Kidney epithelial cell (primary cell): Measurements from ENCODE around the gene UMOD. TPM values are rescaled to one million over a fixed set of nuclear protein-coding genes. Genes with fewer than 3 reads are reported as not detected.

Source experiments
- DNase-seq: peaks from one replicate; pipeline ENCODE4 v3.0.0-alpha.2; 2010; ENCODE audit warnings: low read depth
- H3K27me3 ChIP-seq: 2 replicates; pipeline ENCODE4 v1.6.0; 2011; ENCODE audit warnings: low read length; ENCODE audit not compliant: control insufficient read depth, insufficient read depth
- H3K36me3 ChIP-seq: 2 replicates; pipeline ENCODE4 v1.5.1; 2011; ENCODE audit warnings: low read length; ENCODE audit not compliant: control insufficient read depth, insufficient read depth
- H3K4me3 ChIP-seq: 2 replicates; pipeline ENCODE4 v1.5.1; 2011; ENCODE audit warnings: low read depth, mild to moderate bottlenecking, control low read depth, low read length
- total RNA-seq: library from RNA; depleted of rRNA; stranded (reverse); fragments of >200 nt; gene quantifications from 2 replicates; pipeline ENCODE4 v1.2.3, GENCODE V29; 2015
- TF ChIP-seq, protein P1 (sequence below): IDR thresholded peaks from 2 replicates; pipeline ENCODE4 v1.5.1; 2011; ENCODE audit warnings: mild to moderate bottlenecking, moderate library complexity, low read length, control low read depth, inconsistent platforms; ENCODE audit not compliant: insufficient read depth, poor library complexity, severe bottlenecking

UMOD gene
- total RNA-seq, result 0.07 TPM in 1 of 2 replicates, not detected in the other

GRCh38 chr16:20352615-20353014 is at the start of gene UMOD:
TSS of gene UMOD (minus strand) at chr16:20352715. CDS start at chr16:20350737, 1,978 bp downstream.
- H3K4me3 ChIP-seq, result no peak within 1 kb of the TSS
- no peaks in the 10 kb centered on the region for H3K36me3 ChIP-seq
- TF ChIP-seq, protein P1, sequence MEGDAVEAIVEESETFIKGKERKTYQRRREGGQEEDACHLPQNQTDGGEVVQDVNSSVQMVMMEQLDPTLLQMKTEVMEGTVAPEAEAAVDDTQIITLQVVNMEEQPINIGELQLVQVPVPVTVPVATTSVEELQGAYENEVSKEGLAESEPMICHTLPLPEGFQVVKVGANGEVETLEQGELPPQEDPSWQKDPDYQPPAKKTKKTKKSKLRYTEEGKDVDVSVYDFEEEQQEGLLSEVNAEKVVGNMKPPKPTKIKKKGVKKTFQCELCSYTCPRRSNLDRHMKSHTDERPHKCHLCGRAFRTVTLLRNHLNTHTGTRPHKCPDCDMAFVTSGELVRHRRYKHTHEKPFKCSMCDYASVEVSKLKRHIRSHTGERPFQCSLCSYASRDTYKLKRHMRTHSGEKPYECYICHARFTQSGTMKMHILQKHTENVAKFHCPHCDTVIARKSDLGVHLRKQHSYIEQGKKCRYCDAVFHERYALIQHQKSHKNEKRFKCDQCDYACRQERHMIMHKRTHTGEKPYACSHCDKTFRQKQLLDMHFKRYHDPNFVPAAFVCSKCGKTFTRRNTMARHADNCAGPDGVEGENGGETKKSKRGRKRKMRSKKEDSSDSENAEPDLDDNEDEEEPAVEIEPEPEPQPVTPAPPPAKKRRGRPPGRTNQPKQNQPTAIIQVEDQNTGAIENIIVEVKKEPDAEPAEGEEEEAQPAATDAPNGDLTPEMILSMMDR, result no peak
- no peak for DNase-seq
- H3K27me3 ChIP-seq, result peaks cover 14% of the 10 kb centered on the region

- Histone ChIP-seq H3K27me3 (no peaks in the 10 kb centered on the region), H3K4me3 (no peak overlapping the region), H3K36me3 (no peaks in the 10 kb centered on the region)
- no peak for DNase-seq
- TF ChIP-seq, protein P1, result no peak
These were observed 49.0 kb upstream of the UMOD start for GRCh38 chr16:20401475-20402016.

GRCh38 chr16:20401066-20401465 is 48.6 kb upstream of the UMOD start:
- no peak overlapping the region for H3K4me3 ChIP-seq
- no peak for DNase-seq
- no peaks in the 10 kb centered on the region for H3K36me3 ChIP-seq
- H3K27me3 ChIP-seq, result no peaks in the 10 kb centered on the region
- TF ChIP-seq, protein P1, result no peak

DNA sequence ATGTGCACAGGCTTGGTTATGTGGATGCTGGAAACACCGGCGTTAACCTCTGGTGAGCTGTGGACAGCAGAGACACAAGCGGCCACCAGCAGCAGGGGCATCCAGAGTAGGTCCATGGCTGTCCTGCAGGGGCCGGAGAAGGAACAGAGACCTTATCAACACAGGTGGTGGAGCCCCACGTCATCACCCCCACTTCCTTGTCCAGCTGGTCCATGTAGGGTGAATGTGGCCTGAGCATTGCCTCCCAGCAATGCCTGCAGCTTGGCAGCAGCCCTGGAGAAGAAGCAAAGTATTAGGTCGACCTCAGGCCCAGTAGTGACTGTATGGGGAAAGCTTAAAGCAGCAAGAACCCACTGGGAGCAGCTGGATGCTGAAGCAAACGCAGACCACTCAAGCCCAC is 46.7 kb upstream of the UMOD start:
- no peaks in the 10 kb centered on the region for H3K27me3 ChIP-seq
- no peak overlapping the region for H3K4me3 ChIP-seq
- DNase-seq, result no peak
- TF ChIP-seq, protein P1, result no peak
- no peaks in the 10 kb centered on the region for H3K36me3 ChIP-seq

DNA sequence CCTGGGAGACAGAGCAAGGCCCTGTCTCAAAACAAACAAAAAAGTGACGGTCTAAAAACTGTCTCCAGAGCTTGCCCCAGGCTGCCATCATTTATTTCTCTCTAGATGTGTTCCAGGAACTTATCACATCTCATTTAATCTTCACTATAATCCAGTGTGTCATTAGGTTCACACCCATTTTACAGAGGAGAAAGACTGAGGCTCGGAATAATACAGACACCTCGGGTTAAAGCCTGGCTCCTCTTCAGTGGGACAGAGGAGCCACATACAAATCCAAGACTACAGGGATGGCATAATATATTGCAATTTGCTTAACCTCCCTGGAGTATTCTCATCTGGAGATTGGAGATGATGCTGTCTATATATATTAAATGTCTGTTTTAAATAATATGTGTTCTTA is 46.1 kb upstream of the UMOD start:
- no peaks in the 10 kb centered on the region for H3K36me3 ChIP-seq
- DNase-seq, result no peak
- H3K27me3 ChIP-seq, result no peaks in the 10 kb centered on the region
- TF ChIP-seq, protein P1, result no peak
- H3K4me3 ChIP-seq, result no peak overlapping the region

GRCh38 chr16:20397468-20398074 is 45.1 kb upstream of the UMOD start:
- DNase-seq, result no peak
- TF ChIP-seq, protein P1, result no peak
- H3K4me3 ChIP-seq, result no peak overlapping the region
- no peaks in the 10 kb centered on the region for H3K27me3 ChIP-seq
- H3K36me3 ChIP-seq, result no peaks in the 10 kb centered on the region
